GM10248 (cell line): ENCODE measurements around the gene DES.
A peak's percentile ranks its signal among the peaks of the same experiment; 100 is the strongest.

ENCODE experiments used
- CTCF ChIA-PET: fragments of 300-600 bp; sonication (Branson Sonifier 250); formaldehyde crosslinking; extraction: SDS; loops from one replicate; lab custom pipeline; 2021; ENCODE audit warnings: antibody characterized with exemption; lab: Yijun Ruan, JAX
- POLR2A ChIA-PET: fragments of 350-650 bp; sonication (Branson Sonifier 250); formaldehyde crosslinking; extraction: SDS; loops from one replicate; lab custom pipeline; 2020; ENCODE audit warnings: antibody characterized with exemption; lab: Yijun Ruan, JAX
- DNase-seq: peaks from one replicate; pipeline ENCODE4 v3.0.0; 2012; ENCODE audit errors: extremely low spot score
- CTCF ChIP-seq: IDR thresholded peaks from 2 replicates; pipeline ENCODE4 v1.5.1; 2012; ENCODE audit warnings: mild to moderate bottlenecking, low read depth; ENCODE audit errors: extremely low read depth, missing control alignments, control extremely low read depth

Gene DES

GRCh38 chr2:219384083-219384713 is 34.0 kb upstream of the DES start:
- POLR2A ChIA-PET = no interaction called here
- DNase-seq = no peak
- no peak for TF ChIP-seq CTCF
- CTCF ChIA-PET = interaction anchor here (2.8 kb wide), 1 partner anchor 10 kb away, joined by 7 read pairs; no protein-coding TSS in a partner anchor

- TF ChIP-seq CTCF = no peak
- POLR2A ChIA-PET = no interaction called here
- no peak for DNase-seq
- CTCF ChIA-PET = no interaction called here
These were observed 33.3 kb upstream of the DES start for GRCh38 chr2:219384859-219385258.

- no peak for TF ChIP-seq CTCF
- DNase-seq = no peak
- ChIA-PET CTCF (no interaction called here), POLR2A (no interaction called here)
These were observed 32.1 kb upstream of the DES start for GRCh38 chr2:219385958-219386520.

GRCh38 chr2:219386532-219387280 is 31.5 kb upstream of the DES start:
- CTCF ChIA-PET = interaction anchor here (1.4 to 2.9 kb wide), 4 partner anchors 13 to 227 kb away, joined by 5 to 11 read pairs (median 7); a partner anchor contains a TSS
- no peak for DNase-seq
- no peak for TF ChIP-seq CTCF
- POLR2A ChIA-PET = interaction anchor here (1.2 to 1.7 kb wide), 3 partner anchors 8 to 111 kb away, joined by 3 to 6 read pairs (median 3); partner anchors contain the start of gene GMPPA

- TF ChIP-seq CTCF = no peak
- CTCF ChIA-PET = interaction anchor here (0.6 to 6.8 kb wide), 16 partner anchors 13 to 407 kb away, joined by 3 to 76 read pairs (median 4); partner anchors contain the start of genes CHPF and GMPPA
- DNase-seq = peak; percentile 98
- POLR2A ChIA-PET = interaction anchor here (0.5 to 1.7 kb wide), 11 partner anchors 9 to 411 kb away, joined by 3 to 10 read pairs (median 4); partner anchors contain the start of genes CNPPD1, DNAJB2 and GMPPA
These were observed 30.7 kb upstream of the DES start, which contains the start of gene DNPEP for GRCh38 chr2:219387306-219388120. TSS of gene DNPEP (minus strand) at chr2:219387912. CDS start at chr2:219387794, 118 bp downstream.
